ENCODE data around the gene LGI4.
"Not testable (repeated sequence)": the region's sequence is repeated elsewhere in the genome, so short reads cannot be mapped to it uniquely, and the experiment has no call there.

LGI4 gene

DNA sequence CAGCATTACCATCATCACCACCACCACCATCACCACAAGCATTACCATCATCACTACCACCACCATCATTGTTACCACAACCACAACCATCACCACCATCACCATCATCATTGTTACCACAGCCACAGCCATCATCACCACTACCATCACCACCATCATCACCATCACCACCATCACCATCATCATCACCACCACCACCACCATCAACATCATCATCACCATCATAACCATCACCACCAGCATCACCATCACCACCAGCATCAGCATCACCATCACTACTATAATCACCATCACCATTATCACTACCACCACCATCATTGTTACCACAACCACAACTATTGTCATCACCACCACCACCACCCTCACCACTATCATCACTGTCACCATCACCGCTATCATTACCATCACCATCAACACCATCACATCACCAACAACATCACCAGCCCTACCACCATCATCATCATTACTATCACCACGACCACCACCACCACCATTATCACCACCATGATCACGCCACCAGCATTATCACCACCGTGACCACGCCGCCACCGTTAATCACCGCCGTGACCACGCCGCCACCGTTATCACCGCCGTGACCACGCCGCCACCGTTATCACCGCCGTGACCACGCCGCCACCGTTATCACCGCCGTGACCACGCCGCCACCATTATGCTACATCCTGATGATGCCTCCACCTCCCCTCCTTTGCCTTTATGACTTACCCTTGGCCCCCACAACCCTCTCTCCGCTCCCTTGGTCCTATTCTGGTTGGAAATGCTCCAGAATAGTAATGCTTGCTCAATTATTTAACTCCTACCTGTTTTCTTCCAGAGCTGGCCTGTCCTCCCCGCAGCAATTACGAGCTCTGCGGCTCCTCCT is 29.2 kb downstream of the LGI4 start:
- DNase-seq = no peak

DNA sequence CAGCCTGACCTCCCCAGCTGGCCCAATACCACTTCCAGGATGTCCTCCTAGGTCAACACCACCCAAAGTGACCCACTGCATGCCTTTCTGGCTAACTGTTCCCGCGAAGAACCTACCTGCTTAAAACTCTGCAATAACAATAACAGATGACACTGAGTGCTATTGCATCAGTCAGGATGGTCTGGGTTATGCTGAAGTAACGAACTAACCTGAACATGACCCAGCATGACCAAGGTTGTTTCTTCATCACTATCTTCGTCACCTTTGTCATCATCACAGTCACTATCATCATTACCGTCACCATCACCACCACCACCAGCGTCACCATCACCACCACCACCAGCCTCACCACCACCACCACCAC is 29.8 kb downstream of the LGI4 start:
- no peak for DNase-seq

- no peak for DNase-seq
These were observed 30.5 kb downstream of the LGI4 start for GRCh38 chr19:35104361-35104760.

DNA sequence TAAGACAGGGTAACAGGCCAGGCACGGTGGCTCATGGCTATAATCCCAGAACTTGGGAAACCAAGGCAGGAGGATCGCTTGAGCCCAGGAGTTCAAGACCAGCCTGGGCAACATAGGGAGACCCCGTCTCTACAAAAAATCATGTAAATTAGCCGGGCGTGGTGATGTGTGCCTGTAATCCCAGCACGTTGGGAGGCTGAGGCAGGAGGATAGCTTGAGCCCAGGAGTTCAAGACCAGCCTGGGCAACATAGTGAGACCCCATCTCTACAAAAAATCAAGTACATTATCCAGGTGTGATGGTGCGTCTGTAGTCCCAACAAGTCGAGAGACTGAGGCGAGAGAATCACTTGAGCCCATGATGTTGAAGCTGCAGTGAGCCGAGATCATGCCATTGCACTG is 31.2 kb downstream of the LGI4 start:
- DNase-seq = not testable (repeated sequence)

DNA sequence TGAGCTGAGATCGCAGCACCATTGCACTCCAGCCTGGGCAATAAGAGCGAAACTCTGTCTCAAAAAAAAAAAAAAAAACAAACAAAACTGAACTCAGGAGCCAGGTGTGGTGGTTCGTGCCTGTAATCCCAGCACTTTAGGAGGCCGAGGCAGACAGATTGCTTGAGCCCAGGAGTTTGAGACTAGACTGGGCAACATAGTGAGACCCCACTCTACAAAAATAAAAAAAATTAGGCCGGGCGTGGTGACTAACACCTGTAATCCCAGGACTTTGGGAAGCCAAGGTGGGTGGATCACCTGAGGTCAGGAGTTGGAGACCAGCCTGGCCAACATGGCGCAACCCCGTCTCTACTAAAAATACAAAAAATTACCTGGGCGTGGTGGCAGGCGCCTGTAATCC is 32.9 kb downstream of the LGI4 start:
- DNase-seq = not testable (repeated sequence)

DNA sequence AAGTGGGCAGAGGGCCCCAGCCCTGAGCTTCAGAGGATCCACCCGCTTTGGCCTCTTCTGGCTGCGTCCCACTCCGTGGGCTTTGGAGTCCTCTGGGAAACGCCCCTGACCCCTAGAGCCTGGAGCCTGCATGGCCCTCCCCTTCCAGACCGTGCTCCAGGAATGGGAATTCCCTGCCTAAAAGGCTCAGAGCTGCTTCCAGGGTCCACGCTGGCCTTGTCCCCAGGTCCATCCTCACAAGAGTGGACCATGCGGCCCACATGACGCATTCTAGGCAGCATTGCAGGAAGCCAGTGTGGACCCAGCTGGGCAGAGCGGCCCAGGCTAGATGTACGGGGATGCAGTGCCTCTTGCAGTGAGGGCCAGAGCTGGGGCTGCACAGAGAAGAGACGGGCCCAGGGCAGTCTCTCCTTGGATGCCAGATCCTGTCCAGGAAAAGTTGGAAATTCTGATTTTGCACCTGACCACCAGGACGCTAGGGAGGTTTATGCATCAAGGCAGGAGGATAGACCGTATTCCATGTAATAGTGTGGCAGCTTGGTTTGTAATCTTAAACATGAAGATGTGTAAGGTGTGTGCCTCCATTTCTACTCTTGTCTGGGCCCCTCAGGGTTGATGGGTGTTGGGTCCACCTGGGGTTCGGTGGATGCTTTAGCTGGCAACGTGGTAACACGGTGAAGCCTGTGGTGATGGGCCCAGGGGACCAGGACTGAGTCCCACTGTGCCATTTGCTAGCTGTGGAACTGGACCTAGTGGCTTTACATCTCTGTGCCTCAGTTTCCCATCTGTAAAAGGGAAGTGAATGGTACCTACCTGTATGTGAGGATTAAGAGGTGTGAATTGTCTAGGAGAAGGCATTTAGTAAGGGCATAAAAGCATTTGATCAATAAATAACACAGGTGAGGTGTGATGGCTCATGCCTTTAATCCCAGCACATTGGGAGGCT is 34.0 kb downstream of the LGI4 start:
- DNase-seq = no peak

DNA sequence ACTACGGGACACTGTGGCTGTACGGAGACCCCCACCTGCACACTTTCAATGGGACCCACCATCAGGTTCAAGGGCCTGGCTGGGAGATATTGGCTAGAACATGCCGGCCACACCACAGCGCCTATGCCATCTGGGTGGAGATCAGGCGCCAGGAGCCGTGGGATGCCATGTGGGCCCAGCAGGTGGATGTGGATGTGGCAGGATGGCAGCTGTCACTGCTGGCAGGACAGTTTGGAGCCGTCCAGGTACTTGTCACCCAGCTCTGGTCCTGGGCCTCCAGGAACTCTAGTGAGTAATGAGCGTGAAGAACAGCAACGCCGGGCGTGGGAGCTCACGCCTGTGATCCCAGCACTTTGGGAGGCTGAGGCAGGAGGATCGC is 35.0 kb downstream of the LGI4 start:
- DNase-seq = no peak

- DNase-seq = no peak
These were observed 35.5 kb downstream of the LGI4 start for GRCh38 chr19:35099155-35099896.

DNA sequence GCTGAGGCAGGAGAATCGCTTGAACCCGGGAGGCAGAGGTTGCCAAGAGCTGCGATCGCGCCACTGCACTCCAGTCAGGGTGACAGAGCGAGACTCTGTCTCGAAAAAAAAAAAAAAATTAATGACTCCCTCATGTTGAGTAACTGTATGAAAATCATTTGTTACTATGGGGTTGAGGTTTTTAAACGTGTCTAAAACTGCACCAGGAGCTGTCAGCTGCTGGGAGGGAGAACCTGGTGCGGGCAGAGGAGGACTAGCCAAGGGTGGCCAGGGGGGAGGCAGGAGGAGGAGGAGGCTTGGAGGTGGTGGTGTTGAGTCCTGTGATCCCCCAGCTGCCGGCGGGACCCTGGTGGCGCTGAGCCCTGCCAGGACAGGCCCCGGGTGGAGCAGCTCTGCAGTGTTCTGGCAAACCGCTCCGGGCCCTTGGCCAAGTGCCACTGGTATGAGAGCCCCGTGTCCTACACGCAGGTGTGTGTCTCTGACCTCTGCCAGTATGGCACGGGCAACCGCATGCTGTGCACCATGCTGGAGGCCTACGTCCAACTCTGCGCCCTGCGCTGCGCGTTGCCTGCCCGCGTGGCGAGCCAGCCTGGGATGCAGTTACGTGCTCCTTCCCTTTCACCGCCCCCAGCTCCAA is 36.3 kb downstream of the LGI4 start:
- no peak for DNase-seq

DNA sequence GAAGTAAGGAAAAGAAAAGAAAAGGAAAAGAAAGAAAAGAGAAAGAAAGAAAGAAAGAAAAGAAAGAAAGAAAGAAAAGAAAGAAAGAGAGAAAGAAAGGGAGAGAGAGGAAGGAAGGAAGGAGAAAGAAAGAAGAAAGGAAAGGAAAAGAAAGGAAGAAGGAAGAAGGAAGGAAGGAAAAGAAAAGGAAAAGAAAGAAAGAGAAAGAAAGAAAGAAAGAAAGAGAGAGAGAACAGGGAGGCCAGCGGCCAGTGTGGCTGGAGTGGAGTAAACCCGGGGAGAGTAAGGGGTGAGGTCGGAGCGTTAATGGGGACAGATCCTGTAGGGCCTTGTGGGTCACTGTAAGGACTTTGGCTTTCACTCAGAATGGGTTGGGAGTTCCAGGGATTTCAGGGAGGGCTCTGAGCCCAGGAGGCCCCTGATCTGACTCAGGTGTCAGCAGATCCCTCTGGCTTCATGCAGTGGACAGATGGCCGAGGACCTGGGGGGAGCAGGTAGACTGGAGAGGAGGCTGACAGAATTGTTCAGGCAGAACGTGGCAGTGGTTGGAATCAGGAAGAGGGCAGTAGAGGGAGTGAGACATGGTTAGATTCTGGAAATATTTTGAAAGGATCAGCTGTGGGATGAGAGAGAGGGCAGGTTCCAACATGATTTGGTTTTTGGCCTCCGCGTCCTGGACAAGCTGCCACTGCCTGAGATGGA is 39.0 kb downstream of the LGI4 start:
- DNase-seq = no peak

GRCh38 chr19:35094656-35095055 is 40.2 kb downstream of the LGI4 start:
- DNase-seq = no peak

GRCh38 chr19:35093941-35094647 is 40.8 kb downstream of the LGI4 start:
- DNase-seq = no peak

GRCh38 chr19:35093430-35093829 is 41.4 kb downstream of the LGI4 start:
- DNase-seq = no peak

- DNase-seq = peak; percentile 24
These were observed 44.2 kb downstream of the LGI4 start for GRCh38 chr19:35090506-35091214.

GRCh38 chr19:35090160-35090505 is 44.7 kb downstream of the LGI4 start:
- DNase-seq = no peak

DNA sequence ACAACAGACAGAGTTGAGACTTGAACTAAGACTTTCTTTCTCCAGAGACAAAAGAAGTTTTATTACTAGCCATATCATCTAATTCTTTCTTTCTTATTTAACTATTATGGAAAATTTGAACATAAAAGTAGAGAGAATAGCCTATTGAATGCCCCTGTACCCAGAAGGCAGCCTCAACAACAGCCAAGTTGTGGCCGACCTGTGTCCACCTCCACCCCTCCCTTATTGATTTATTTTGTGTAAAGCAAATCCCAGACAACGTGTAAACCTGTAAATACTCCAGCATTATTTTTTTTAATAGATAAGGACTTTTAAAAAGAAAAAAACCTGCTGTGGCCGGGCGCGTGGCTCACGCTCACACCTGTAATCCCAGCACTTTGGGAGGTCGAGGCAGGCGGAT is 45.3 kb downstream of the LGI4 start:
- no peak for DNase-seq

DNA sequence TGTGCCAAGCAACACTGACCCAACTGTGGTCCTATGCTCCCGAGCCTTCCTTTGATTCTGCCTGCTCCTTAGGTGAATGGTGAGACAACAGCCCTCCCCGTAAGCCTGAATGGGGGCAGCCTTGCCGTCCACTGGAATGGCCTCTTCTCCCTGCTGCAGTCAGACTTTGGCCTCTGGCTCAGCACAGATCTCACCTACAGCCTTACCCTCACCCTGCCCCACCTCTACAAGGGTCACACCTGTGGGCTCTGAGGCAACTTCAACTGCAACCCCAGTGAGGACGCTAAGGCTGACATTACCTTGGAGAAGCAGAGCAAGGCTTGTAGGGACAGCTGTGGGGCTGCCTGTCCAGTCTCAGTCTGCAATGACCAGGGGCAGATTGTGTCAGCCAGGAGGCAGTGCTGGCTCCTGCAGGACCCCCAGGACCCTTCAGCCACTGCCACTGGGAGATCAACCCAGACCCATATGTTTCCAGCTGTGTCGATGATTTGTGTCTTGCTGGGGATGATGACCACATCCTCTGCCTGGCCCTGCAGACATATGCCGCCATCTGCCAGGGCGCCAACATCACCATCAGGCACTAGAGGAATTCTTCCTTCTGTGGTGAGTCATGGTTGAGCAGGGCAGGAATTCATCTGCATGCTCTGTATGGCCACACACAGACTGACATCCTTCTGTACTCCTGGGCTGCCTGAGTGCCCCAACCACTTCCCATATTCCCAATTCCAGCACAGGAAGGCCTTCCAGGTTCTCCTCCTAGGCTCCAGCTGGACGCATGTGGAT is 46.5 kb downstream of the LGI4 start:
- no peak for DNase-seq

- DNase-seq = no peak
These were observed 47.5 kb downstream of the LGI4 start for GRCh38 chr19:35087393-35087792.

GRCh38 chr19:35086455-35086854 is 48.4 kb downstream of the LGI4 start:
- no peak for DNase-seq

DNA sequence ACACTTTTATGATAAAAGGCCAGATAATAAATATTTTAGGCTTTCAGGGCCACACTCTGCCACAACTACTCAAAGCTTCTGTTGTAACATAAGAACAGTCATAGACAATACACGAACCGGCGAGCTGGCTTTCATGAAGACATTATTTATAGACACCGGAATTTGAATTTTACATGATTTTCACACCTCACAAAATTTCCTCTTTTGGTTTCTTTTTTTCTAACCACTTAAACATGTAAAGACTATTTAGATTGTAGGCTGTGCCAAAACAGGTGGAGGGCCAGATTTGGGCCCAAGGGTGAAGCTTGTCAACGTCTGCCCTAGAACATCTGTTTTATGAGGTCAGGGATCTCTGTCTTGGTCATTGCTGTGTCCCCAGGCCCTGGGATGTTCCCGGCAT is 48.9 kb downstream of the LGI4 start:
- DNase-seq = no peak
